Measurements from ENCODE around the gene TOLLIP.

TOLLIP gene

GRCh38 chr11:1256257-1257045 is 53.0 kb downstream of the TOLLIP start:
- TF ChIP-seq ZNF565 (CRISPR knock-in tag; conservative IDR thresholded peaks at IDR 0.05; ENCODE audit: low read depth) (no peak), ZC3H10 (CRISPR knock-in tag; IDR thresholded peaks at IDR 0.05) (no peak), ZFP3 (CRISPR knock-in tag; IDR thresholded peaks at IDR 0.05) (no peak), ISL1 (CRISPR knock-in tag; IDR thresholded peaks at IDR 0.05) (no peak), ZNF8 (CRISPR knock-in tag; IDR thresholded peaks at IDR 0.05) (no peak), OSR1 (CRISPR knock-in tag; IDR thresholded peaks at IDR 0.05) (no peak), POU6F1 (CRISPR knock-in tag; IDR thresholded peaks at IDR 0.05; ENCODE audit: borderline replicate concordance, low read depth) (no peak)
- no peak for ATAC-seq

DNA sequence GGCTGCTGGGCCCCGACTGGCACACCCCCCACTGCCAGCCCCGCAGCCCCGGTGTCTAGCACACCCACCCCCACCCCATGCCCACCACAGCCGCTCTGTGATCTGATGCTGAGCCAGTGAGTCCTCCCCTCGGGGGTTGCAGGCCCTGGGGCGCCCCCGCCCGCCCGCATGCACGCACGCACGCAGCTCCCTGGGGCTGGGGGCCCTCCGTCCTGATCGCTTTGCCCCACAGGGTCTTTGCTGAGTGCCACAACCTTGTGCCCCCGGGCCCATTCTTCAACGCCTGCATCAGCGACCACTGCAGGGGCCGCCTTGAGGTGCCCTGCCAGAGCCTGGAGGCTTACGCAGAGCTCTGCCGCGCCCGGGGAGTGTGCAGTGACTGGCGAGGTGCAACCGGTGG is 54.3 kb downstream of the TOLLIP start:
- TF ChIP-seq POU6F1 (CRISPR knock-in tag; IDR thresholded peaks at IDR 0.05; ENCODE audit: borderline replicate concordance, low read depth) (no peak), ZNF70 (CRISPR knock-in tag; IDR thresholded peaks at IDR 0.05) (no peak), CSRNP3 (CRISPR knock-in tag; IDR thresholded peaks at IDR 0.05) (no peak), ZNF565 (CRISPR knock-in tag; conservative IDR thresholded peaks at IDR 0.05; ENCODE audit: low read depth) (no peak), TOX (CRISPR knock-in tag; IDR thresholded peaks at IDR 0.05; ENCODE audit: borderline replicate concordance) (no peak), RARB (CRISPR knock-in tag; IDR thresholded peaks at IDR 0.05) (no peak), OSR1 (CRISPR knock-in tag; IDR thresholded peaks at IDR 0.05) (no peak), ISL1 (CRISPR knock-in tag; IDR thresholded peaks at IDR 0.05) (no peak), ARNTL (CRISPR knock-in tag; IDR thresholded peaks at IDR 0.05; ENCODE audit: borderline replicate concordance, low read depth) (no peak), SNAI2 (CRISPR knock-in tag; IDR thresholded peaks at IDR 0.05) (no peak), ZNF8 (CRISPR knock-in tag; IDR thresholded peaks at IDR 0.05) (no peak), PPARA (CRISPR knock-in tag; IDR thresholded peaks at IDR 0.05; ENCODE audit: borderline replicate concordance) (no peak), ESRRG (CRISPR knock-in tag; IDR thresholded peaks at IDR 0.05) (no peak)
- TF ChIP-seq, protein P1, sequence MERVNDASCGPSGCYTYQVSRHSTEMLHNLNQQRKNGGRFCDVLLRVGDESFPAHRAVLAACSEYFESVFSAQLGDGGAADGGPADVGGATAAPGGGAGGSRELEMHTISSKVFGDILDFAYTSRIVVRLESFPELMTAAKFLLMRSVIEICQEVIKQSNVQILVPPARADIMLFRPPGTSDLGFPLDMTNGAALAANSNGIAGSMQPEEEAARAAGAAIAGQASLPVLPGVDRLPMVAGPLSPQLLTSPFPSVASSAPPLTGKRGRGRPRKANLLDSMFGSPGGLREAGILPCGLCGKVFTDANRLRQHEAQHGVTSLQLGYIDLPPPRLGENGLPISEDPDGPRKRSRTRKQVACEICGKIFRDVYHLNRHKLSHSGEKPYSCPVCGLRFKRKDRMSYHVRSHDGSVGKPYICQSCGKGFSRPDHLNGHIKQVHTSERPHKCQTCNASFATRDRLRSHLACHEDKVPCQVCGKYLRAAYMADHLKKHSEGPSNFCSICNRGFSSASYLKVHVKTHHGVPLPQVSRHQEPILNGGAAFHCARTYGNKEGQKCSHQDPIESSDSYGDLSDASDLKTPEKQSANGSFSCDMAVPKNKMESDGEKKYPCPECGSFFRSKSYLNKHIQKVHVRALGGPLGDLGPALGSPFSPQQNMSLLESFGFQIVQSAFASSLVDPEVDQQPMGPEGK (CRISPR knock-in tag; IDR thresholded peaks at IDR 0.05; ENCODE audit: borderline replicate concordance), result no peak
- ATAC-seq, result no peak

DNA sequence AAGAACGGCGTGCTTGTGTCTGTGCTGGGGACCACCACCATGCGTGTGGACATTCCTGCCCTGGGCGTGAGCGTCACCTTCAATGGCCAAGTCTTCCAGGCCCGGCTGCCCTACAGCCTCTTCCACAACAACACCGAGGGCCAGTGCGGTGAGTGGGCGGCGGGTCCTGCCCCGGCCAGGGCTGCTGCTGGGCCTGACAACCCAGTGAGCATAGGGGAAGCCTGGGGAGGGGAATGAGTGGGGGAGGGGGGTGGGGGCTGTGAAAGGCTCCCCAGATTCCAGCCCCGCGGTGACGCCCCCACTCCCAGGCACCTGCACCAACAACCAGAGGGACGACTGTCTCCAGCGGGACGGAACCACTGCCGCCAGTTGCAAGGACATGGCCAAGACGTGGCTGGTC is 54.7 kb downstream of the TOLLIP start:
- no peak for TF ChIP-seq ZNF70 (CRISPR knock-in tag; IDR thresholded peaks at IDR 0.05)
- no peak for TF ChIP-seq POU6F1 (CRISPR knock-in tag; IDR thresholded peaks at IDR 0.05; ENCODE audit: borderline replicate concordance, low read depth)
- no peak for TF ChIP-seq TCF4 (CRISPR knock-in tag; IDR thresholded peaks at IDR 0.05; ENCODE audit: borderline replicate concordance)
- no peak for TF ChIP-seq ZNF8 (CRISPR knock-in tag; IDR thresholded peaks at IDR 0.05)
- TF ChIP-seq CREB5 (CRISPR knock-in tag; IDR thresholded peaks at IDR 0.05; ENCODE audit: low read depth), result no peak
- TF ChIP-seq, protein P1 (CRISPR knock-in tag; IDR thresholded peaks at IDR 0.05; ENCODE audit: borderline replicate concordance), result no peak
- TF ChIP-seq OSR1 (CRISPR knock-in tag; IDR thresholded peaks at IDR 0.05), result no peak
- TF ChIP-seq ARNTL (CRISPR knock-in tag; IDR thresholded peaks at IDR 0.05; ENCODE audit: borderline replicate concordance, low read depth), result no peak
- no peak for TF ChIP-seq GLIS3 (CRISPR knock-in tag; IDR thresholded peaks at IDR 0.05)
- no peak for TF ChIP-seq ZNF565 (CRISPR knock-in tag; conservative IDR thresholded peaks at IDR 0.05; ENCODE audit: low read depth)
- ATAC-seq, result no peak
